HG02642 (cell line): ENCODE results near the gene SDR9C7.
"Not testable (repeated sequence)": the region's sequence is repeated elsewhere in the genome, so short reads cannot be mapped to it uniquely, and the experiment has no call there.

Source experiments
- ATAC-seq: cut with Tn5 transposase; IDR thresholded peaks from one replicate; pipeline ENCODE4 v1.9.1; 2021; ENCODE audit warnings: mild to moderate bottlenecking; ENCODE audit not compliant: unreplicated experiment, poor library complexity

Gene SDR9C7

DNA sequence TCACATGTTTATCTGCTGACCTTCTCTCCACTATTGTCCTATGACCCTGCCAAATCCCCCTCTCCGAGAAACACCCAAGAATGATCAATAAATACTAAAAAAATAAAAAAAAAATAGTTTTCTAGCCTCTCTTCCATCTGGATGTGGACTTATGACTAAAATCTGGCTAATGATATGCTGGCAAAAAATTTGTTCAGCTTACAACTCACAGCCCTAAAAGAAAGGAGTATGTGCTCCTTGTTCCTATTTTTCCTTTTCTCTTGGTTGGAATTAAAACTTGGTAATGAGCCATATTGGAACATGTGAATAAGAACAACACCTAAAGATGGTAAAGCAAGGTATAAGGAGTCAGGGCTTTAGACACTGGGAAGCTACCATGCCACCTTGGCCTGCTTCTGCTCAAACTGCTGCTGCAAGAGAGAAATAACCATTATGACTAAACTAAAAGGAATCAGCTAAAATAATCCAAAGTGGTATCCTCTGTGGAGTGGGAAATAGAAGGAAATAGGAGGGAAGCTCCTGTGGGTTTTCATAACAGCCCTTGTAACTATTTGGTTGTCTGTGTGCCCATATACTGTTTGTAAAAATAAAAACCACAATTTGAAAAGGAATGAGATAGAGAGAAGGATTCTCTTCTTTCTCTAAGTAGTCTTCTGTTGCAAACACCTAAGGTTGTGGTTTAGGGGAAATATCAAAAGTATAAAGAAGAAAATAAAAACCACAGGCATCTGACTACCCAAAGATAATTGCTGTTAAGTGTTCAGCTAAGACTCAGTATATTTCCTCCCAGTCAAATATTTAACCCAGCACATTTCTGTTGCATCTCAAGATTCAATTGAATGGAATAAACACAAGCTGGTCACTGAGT, 53.8 kb downstream of the SDR9C7 start:
- ATAC-seq = no peak

DNA sequence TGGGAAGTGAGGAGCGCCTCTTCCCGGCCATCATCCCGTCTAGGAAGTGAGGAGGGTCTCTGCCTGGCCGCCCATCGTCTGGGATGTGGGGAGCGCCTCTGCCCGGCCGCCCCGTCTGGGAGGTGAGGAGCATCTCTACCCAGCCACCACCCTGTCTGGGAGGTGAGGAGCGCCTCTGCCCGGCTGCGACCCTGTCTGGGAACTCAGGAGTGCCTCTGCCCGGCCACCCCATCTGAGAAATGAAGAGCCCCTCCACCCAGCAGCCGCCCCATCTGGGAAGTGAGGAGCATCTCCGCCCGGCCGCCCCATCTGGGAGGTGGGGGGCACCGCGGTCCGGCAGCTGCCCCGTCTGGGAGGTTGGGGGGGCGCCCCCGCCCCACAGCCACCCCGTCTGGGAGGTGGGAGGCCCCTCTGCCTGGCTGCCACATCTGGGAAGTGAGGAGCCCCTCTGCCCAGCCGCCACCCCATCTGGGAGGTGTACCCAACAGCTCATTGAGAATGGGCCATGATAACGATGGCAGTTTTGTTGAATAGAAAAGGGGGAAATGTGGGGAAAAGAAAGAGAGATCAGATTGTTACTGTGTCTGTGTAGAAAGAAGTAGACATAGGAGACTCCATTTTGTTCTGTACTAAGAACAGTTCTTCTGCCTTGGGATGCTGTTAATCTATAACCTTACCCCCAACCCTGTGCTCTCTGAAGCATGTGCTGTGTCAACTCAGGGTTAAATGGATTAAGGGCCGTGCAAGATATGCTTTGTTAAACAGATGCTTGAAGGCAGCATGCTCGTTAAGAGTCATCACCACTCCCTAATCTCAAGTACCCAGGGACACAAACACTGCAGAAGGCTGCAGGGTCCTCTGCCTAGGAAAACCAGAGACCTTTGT, 54.7 kb downstream of the SDR9C7 start:
- not testable (repeated sequence) for ATAC-seq

DNA sequence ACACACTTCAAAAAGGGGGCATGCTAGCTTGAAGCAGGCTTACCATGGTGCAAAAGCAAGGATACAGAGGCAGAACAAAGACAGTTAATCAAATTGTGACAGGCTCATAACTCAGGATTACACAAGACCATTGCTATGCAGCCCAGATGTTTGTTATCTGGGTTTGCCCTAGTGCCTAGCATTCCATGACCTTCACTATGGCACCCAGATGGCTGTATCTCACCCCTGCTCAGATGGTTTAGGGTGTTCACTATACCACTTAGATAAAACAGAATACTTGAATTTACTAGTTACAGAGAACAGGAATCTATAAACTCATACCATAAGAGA, 56.2 kb downstream of the SDR9C7 start:
- ATAC-seq = no peak

DNA sequence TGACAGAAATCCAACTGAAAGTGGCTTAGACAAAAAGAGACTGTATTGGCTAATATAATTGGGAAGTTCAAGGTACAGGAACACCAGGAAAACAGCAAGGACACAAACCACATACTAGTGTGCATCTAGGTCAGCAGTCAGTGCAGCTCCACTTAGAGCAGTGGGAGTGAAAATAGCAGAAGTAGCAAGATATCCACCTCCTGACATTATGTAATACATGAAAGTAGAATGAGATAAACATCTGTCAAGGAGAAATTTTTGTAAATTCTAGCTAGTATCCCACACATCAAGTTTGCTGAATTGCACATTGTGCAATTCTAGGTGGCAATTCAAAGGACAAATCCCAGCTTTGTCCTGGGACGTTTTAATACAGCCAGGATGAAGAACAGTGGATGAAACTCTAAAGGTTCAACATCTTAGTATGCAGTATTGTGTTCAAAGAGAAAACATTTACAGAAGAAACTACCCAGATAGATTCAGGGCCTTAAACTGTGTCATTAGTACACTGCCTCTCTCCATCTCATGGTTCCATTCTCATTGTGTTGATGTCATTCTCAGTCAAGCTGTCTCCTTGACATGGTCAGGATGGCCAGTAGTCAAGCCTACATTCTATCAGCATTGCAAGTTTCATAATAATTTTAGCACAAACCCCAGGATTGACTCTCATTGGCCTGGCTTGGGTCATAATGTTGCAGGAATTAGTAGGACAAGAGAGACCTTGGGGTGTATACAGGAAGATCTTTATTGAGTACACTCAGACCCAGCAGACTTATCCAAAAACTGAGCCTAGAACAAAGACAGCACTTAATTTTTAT, 56.8 kb downstream of the SDR9C7 start:
- no peak for ATAC-seq

- no peak for ATAC-seq
These were observed 59.4 kb downstream of the SDR9C7 start for GRCh38 chr12:56874821-56875220.

GRCh38 chr12:56873382-56873781, 60.8 kb downstream of the SDR9C7 start:
- no peak for ATAC-seq
